Endothelial cell (in vitro differentiated cells): ENCODE measurements around the gene MVB12B. TPM values are rescaled to one million over a fixed set of nuclear protein-coding genes. Genes with fewer than 3 reads are reported as not detected.

Experiments used
- DNase-seq: peaks from one replicate; pipeline ENCODE4 v3.0.0; 2021; ENCODE audit warnings: low spot score
- H3K27ac Mint-ChIP-seq: one replicate; pipeline ENCODE4 v1.8.0; 2021; ENCODE audit warnings: mixed read lengths, inconsistent platforms; ENCODE audit not compliant: unreplicated experiment
- H3K27me3 Mint-ChIP-seq: one replicate; pipeline ENCODE4 v1.8.0; 2021; ENCODE audit warnings: mild to moderate bottlenecking, moderate library complexity, mixed read lengths, inconsistent platforms; ENCODE audit not compliant: unreplicated experiment
- H3K36me3 Mint-ChIP-seq: one replicate; pipeline ENCODE4 v1.8.0; 2021; ENCODE audit warnings: mild to moderate bottlenecking, low read depth, mixed read lengths, inconsistent platforms; ENCODE audit not compliant: unreplicated experiment
- H3K4me1 Mint-ChIP-seq: one replicate; pipeline ENCODE4 v1.8.0; 2021; ENCODE audit warnings: mild to moderate bottlenecking, mixed read lengths, inconsistent platforms; ENCODE audit not compliant: unreplicated experiment
- H3K4me3 Mint-ChIP-seq: one replicate; pipeline ENCODE4 v1.8.0; 2021; ENCODE audit warnings: mild to moderate bottlenecking, mixed read lengths, inconsistent platforms; ENCODE audit not compliant: unreplicated experiment
- H3K9me3 Mint-ChIP-seq: one replicate; pipeline ENCODE4 v1.8.0; 2021; ENCODE audit warnings: mixed read lengths, inconsistent platforms; ENCODE audit not compliant: unreplicated experiment
- CTCF ChIP-seq: fragments of 200-600 bp; sonication (generic); IDR thresholded peaks from one replicate; pipeline ENCODE4 v1.5.0; 2021; ENCODE audit warnings: antibody characterized with exemption; ENCODE audit not compliant: unreplicated experiment
- total RNA-seq: library from RNA; stranded (reverse); fragmentation: NEBNext Ultra II Directional; extraction: Animal tissue kit (Norgen Biotek cat#: 25700); gene quantifications from one replicate; pipeline ENCODE4 v1.2.1, GENCODE V29; 2021; ENCODE audit not compliant: unreplicated experiment

MVB12B gene
- total RNA-seq, 1 donor from 2014 or later = 18.8 TPM

- no peak for TF ChIP-seq CTCF
- no peak overlapping the region for H3K4me3 Mint-ChIP-seq
- peaks cover 8% of the 10 kb centered on the region for H3K36me3 Mint-ChIP-seq
- H3K9me3 Mint-ChIP-seq = no peaks in the 10 kb centered on the region
- no peak overlapping the region for H3K27ac Mint-ChIP-seq
- peaks cover 30% of the 10 kb centered on the region for H3K4me1 Mint-ChIP-seq
- H3K27me3 Mint-ChIP-seq = no peaks in the 10 kb centered on the region
- DNase-seq = no peak
Observed at GRCh38 chr9:126449725-126450667, 123.4 kb downstream of the MVB12B start.

- Mint-ChIP-seq H3K9me3 (no peaks in the 10 kb centered on the region), H3K36me3 (peaks cover 8% of the 10 kb centered on the region), H3K4me1 (peaks cover 30% of the 10 kb centered on the region), H3K27me3 (no peaks in the 10 kb centered on the region), H3K27ac (no peak overlapping the region), H3K4me3 (no peak overlapping the region)
- no peak for TF ChIP-seq CTCF
- no peak for DNase-seq
Observed at GRCh38 chr9:126450668-126451205, 124.1 kb downstream of the MVB12B start.

DNA sequence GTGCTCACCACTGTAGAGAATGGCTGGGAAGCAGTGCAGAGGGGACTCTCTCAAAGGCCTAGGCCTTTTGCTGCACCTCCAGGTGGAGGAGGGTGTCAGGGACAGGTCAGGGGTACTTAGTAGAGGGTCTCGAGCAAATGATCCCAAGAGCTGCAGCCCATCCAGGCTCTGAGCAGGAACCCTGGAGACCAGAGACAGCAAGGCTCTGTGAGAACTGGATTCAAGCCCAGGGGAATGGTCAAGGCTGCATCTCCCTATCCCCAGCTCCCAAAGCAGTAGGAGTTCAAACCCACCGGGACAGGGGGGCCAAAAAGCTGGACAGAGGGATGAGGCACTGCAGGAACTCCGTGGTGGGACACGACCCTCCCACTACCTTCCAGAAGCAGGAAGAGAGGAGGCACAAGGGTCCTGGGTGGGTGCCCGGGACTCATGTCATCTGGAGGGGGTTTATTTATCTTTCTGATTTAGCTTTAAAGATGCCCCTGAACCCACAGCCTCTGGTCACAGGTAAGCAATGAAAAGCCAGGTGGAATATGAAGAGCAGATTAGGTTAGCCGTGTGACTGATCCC, 124.8 kb downstream of the MVB12B start:
- Mint-ChIP-seq H3K27me3 (no peaks in the 10 kb centered on the region), H3K27ac (no peak overlapping the region)

DNA sequence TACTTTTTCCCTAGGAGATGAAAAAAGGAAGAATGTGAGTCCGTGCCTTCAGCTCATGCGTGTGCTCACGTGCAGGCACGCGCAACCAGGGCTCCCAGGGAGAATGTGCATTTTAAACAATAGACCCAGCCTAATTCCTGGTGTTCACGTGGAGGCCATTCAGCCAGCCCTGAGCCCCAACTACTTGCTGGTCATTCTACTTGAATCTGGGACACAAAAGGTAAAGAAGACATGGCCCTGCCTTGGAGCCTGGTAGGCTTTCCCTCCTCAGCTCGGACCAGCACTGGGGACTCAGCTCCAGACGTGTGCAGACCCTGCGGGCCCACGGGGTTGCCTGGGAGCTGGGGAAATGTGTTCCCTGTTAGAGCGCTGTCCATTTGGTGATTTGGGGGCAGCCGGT, 125.5 kb downstream of the MVB12B start:
- TF ChIP-seq CTCF = no peak
- peaks cover 30% of the 10 kb centered on the region for H3K4me1 Mint-ChIP-seq
- no peak overlapping the region for H3K4me3 Mint-ChIP-seq
- H3K27ac Mint-ChIP-seq = no peak overlapping the region
- H3K36me3 Mint-ChIP-seq = peaks cover 8% of the 10 kb centered on the region
- H3K9me3 Mint-ChIP-seq = no peaks in the 10 kb centered on the region
- H3K27me3 Mint-ChIP-seq = no peaks in the 10 kb centered on the region
- DNase-seq = no peak

More for the DNA sequence above, 124.8 kb downstream of the MVB12B start:
- no peaks in the 10 kb centered on the region for H3K9me3 Mint-ChIP-seq
- H3K36me3 Mint-ChIP-seq = peaks cover 8% of the 10 kb centered on the region
- DNase-seq = no peak
- no peak for TF ChIP-seq CTCF
- peaks cover 30% of the 10 kb centered on the region for H3K4me1 Mint-ChIP-seq
- no peak overlapping the region for H3K4me3 Mint-ChIP-seq
